SIG-M5 (cell line): ENCODE results near the gene USP3.
"Not testable (repeated sequence)": the region's sequence is repeated elsewhere in the genome, so short reads cannot be mapped to it uniquely, and the experiment has no call there.

Experiments
- DNase-seq: peaks from one replicate; lab custom pipeline; 2025; lab: John Stamatoyannopoulos, UW

Gene USP3

GRCh38 chr15:63513728-63514127, 9.3 kb downstream of the USP3 start:
- no peak for DNase-seq

- no peak for DNase-seq
These were observed 10.1 kb downstream of the USP3 start for GRCh38 chr15:63514531-63514943.

DNA sequence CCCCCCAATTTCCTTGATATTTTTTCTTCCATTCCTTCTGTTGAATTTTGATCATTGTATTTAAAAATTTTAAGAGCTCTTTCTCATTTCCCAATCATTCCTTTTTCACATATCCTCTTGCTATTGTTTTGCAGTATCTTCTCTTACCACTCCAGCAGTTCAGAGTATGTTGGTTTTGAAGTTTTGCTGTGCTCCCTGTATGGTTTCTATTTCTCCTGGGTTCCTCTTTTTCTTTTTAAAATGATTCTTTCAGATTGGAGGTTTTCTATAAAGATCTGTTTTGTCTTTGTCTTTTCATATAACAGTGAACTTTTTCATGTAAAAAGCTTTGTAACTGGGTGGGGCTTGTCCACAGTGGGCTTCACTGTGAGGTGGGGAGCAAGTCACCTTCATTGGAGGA, 12.8 kb downstream of the USP3 start:
- no peak for DNase-seq

GRCh38 chr15:63517628-63518027, 13.2 kb downstream of the USP3 start:
- no peak for DNase-seq

- no peak for DNase-seq
These were observed 14.6 kb downstream of the USP3 start for GRCh38 chr15:63519041-63519440.

- DNase-seq, result no peak
These were observed 15.3 kb downstream of the USP3 start for GRCh38 chr15:63519548-63520178.

DNA sequence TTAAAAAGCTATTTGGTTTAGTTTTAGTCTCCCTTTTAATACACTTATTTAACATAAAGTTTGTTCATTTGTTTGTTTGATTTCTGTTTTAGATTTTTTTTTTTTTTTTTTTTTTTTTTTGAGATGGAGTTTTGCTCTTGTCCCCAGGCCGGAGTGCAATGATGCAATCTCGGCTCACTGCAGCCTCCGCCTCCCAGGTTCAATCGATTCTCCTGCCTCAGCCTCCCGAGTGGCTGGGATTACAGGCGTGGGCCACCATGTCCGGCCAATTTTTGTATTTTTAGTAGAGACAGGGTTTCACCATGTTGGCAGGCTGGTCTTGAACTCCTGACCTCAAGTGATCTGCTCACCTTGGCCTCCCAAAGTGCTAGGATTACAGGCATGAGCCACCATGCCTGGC, 16.1 kb downstream of the USP3 start:
- not testable (repeated sequence) for DNase-seq

GRCh38 chr15:63522225-63522578, 17.8 kb downstream of the USP3 start:
- no peak for DNase-seq

GRCh38 chr15:63523306-63523990, 19.1 kb downstream of the USP3 start:
- DNase-seq, result no peak

GRCh38 chr15:63524316-63525015, 20.1 kb downstream of the USP3 start:
- DNase-seq, result no peak

- no peak for DNase-seq
These were observed 22.0 kb downstream of the USP3 start for GRCh38 chr15:63526401-63526800.

- no peak for DNase-seq
These were observed 23.8 kb downstream of the USP3 start for GRCh38 chr15:63528138-63528659.

DNA sequence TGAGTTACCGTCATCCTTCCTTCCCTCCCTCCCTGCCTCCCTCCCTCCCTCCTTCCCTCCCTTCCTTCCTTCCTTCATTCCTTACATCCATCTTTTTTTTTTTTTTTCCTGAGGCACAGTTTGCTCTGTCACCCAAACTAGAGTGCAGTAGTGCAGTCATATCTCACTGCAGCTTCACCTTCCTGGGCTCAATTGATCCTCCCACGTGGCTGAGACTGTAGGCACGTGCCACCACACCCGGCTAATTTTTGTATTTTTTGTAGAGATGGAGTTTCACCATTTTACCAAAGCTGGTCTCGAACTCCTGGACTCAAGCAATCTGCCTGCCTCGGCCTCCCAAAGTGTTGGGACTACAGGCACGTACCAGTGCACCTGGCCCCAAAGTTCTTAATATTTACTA, 25.8 kb downstream of the USP3 start:
- DNase-seq, result no peak

DNA sequence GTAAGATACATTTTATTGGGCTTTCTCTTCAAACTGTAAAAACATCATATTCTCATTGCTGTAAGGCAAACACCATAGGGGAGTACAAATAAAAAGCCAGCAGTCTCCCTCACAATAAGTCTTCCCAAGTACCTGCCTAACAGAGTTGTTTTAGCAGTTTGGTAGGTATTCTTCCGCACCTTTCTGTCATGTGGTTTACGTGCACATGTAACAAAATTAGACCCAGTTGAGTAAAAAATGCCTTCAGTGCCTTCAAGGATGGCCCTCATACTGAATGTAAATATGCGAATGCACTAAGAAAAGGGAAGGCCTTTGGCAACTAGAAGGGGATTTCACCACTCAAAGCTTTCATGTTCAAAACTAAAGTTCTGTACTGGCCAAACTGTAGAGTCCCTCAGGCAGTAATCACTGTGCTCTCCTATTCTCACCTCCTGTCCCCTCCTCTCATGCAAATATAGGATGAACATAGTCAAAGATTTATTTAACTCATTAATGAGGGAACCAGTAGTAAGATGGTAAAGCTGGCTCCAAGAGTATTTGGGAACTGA, 26.4 kb downstream of the USP3 start:
- DNase-seq, result no peak

- DNase-seq, result no peak
These were observed 27.2 kb downstream of the USP3 start for GRCh38 chr15:63531586-63531985.

GRCh38 chr15:63532307-63532744, 27.9 kb downstream of the USP3 start:
- DNase-seq, result no peak

DNA sequence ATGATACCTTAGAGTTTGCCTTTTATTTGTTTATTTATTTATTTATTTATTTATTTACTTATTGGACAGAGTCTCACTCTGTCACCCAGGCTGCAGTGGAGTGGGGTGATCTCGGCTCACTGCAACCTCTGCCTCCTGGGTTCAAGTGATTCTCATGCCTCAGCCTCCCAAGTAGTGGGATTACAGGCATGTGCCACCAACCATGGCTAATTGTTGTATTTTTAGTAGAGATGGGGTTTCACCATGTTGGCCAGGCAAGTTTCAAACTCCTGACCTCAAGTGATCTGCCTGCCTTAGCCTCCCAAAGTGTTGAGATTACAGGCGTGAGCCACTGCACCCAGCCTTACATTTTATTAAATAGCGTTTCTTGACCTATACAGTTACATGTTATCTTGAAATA, 30.5 kb downstream of the USP3 start:
- not testable (repeated sequence) for DNase-seq

- DNase-seq, result no peak
These were observed 31.3 kb downstream of the USP3 start for GRCh38 chr15:63535689-63536088.

DNA sequence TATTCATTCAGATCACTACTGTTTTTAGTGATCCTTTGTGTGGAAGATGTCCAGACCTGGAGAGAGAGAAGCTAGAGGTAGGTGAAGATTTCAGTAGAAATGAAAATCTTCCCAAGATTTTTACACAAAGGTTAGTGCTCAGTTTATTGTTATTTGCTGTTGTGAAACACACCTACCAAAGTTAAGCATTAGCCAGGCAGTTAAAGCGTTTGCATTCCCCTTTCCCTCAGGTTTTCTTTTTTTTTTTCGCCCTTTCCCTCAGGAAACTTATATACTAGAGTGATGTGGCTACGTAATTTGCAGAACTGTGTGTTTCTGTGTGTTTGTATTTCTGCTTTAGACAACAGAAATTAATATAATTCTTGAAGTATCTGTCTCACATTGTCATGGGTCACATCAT, 34.5 kb downstream of the USP3 start:
- DNase-seq, result no peak

DNA sequence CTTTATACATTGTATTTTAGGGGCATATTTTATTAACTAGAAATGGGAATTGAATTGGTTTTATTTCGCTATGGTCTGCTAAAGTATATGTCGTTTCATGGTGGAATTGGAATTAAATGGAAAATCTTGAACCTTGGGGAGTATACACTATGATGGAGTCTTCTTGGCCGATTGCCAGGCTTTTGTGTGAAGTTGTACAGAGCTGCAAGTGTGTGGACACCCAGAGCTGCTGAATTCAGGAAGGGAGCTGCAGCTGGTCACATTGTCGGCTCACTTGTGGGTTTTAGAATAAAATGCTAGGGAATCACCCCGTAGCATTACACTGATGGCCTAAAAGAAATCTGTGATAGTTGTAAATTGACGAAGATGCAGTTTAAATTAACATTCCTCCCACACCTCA, 35.1 kb downstream of the USP3 start:
- DNase-seq, result no peak

DNA sequence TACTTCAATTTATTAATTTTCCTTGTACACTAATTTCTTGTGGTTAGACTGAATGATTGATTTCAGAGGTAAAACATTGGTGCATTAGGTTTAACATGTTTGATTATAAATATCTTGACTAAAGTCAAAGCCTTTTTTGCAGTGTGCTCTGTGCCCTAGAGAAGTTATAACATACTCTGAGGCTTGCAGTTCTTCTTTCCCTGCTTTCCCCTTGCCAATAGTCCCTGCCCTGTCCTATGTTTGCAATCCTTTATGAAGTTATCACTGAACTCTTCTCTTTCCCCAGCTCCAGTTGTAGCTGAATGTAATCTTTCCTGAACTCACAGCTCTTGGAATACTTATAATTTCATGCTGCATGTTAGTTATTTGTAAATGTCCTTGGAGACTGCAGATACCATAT, 35.6 kb downstream of the USP3 start:
- DNase-seq, result no peak

DNA sequence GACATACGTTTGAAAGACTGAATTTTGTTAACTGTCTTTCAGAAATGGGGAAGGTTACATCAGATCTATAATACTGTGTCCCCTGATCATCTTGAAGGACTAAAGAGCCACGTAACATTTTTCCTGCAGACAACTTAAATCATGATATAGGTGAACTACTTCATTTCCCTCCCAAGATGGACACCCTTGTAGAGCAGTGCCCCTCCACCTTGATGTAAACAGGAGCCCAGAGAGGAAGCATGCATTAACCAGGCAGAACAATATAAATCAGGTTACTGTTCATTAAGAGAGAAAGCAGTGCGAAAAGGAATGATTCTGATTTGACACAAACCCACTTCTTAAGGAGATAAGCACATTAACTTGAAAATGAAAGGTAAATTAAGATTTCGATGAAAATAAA, 36.1 kb downstream of the USP3 start:
- DNase-seq, result no peak
